ENCODE results near the gene VDAC2.
"Not testable (repeated sequence)": the region's sequence is repeated elsewhere in the genome, so short reads cannot be mapped to it uniquely, and the experiment has no call there.

VDAC2 gene, protein sequence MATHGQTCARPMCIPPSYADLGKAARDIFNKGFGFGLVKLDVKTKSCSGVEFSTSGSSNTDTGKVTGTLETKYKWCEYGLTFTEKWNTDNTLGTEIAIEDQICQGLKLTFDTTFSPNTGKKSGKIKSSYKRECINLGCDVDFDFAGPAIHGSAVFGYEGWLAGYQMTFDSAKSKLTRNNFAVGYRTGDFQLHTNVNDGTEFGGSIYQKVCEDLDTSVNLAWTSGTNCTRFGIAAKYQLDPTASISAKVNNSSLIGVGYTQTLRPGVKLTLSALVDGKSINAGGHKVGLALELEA

DNA sequence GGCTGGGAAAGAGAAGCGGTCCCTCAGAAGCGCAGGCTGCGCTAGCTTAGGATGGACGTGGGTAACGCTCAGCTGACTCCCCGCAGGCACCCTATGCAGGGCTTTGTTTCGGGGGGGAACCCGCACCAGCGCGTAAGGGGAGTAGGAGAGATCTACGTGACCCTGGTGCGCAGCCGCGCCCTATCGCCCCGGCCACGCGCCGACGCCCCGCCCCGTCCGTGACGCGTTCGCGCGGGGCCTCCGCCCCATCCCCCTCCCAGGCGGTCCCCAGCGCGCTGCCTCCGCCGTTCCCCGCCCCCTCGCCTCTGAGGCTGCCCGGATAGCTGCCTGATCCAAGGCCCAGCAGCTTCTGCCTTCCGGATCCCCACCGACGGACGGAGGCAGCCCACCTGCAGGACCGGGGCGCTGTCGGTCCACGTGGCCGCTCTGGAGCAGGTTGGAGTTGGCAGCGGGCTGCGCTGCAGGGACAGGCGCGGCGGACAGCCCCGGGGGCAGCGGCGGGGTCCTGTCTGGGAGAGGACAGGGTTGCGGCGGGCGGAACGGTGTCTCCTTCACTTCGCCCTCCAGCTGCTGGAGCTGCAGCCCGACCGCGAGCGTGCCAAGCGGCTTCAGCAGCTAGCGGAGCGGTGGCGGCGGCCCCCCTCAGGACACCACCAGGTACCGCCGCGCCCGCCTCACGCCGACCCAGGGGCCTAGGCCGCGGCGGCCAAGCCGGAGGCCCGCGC, at the start of gene VDAC2:
TSS of gene VDAC2 (plus strand) at position 515 of the 725 bp plus-strand sequence. CDS start 363 bp downstream, outside the sequence.
- peak; percentile 57 for DNase-seq (ENCODE audit: low read depth, low spot score)

DNA sequence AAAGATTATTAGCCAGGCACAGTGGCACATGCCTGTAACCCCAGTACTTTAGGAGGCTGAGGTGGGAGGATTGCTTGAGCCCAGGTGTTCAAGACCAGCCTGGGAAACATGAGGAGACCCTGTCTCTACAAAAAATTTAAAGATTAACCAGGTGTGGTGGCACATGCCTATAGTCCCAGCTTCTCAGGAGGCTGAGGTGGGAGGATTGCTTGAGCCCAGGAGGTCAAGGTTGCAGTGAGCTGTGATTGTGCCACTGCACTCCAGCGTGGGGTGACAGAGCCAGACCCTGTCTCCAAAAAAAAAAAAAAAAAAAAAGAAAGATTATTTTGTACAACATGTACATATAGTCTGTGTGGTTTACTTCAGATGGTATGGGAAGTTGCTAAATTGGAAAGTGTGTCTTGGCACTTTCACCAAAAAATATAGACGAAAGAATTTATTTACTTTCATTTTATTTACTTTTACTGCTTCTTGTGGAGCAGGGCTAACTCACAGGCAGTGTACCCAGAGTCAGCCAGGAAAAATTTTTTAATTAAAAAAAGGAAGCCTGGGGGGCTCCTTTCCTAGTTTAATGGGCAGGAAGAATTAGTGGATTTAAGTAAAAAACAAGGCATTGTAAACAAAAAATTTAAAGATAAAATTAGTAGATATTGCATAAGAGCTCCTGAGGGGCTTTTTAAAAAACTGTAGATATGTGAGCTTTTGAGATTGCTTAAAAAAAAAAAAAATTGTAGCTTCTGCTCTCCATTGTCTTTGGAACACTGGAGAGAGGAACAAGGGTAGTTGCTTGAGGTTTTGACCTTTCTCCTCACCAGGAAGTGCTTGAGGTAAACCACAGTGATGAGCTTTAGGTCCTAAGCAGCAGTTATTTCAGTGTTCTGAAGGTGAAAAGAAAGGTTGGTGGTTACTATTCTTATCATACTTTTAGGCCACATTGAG, 44.6 kb upstream of the VDAC2 start:
- no peak for DNase-seq (ENCODE audit: low read depth, low spot score)

DNA sequence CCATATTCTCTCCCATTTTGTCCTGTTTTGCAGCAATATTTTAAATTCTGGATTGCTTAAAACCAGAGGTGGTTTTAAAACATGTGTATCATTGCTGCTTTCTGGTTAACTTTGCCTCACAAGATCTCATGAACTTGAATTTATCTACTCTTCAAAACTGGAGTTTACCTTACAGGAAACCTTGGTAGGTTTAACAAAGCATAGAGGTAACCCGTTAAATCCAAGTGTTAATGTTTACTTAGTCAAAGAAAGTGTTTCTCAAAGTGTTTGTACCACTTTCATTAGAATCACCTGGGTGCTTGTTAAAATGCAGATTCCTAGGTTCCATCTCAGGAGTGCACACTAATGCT, 44.0 kb upstream of the VDAC2 start:
- no peak for DNase-seq (ENCODE audit: low read depth, low spot score)

DNA sequence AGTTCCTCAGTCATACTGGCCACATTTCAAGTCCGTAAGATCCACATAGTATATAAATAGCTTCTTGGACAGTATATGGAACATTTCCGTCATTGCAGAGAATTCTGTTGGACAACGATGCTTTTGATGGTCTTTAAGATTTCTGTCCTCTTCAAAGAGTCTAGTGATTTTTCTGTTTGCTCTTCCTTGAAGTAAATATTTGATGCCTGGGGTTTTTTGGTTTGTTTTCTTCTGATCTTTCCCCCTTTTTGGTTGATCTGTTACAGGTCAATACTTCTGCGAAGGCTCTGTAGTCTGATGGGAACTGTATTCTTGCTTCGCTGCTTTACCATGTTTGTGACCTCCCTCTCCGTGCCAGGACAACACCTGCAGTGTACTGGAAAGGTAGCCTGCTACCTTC, 42.3 kb upstream of the VDAC2 start:
- no peak for DNase-seq (ENCODE audit: low read depth, low spot score)

DNA sequence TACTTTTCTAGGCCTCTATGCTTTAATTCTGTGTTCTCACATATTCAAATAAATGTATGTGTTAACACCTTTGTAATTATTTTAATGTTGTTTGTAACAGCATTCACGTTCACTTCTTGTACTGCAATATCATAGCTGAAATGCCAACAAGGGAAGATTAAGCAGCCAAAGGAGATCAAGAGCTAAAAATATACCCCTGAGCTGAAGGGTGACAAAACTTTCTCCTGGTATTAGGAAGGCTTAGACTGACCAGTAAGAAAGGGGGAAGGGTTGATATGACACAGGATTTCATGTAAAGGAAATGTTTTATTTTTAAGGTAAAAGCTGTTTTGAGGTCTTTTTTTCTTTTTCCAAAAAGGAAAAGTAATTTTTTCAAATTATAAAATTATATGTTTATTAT, 40.4 kb upstream of the VDAC2 start:
- no peak for DNase-seq (ENCODE audit: low read depth, low spot score)

DNA sequence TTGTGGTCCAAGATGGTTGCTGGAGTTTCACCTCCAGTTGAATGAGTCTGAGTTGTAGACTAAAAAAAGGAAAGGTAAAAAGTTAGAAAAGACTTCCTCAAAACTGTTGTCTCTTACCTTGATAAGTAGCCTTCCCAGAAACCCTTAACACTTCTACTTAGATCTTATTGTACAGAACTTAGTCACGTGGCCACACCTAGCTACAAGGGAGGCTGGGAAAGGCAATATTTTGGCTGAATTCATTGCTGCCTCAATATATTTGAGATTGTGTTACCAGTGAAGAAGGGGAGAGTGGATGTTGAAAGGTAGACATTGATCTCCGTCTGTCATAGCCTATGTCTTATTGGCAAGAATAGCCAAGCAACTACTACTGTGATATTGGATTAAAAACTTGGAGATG, 35.5 kb upstream of the VDAC2 start:
- no peak for DNase-seq (ENCODE audit: low read depth, low spot score)

DNA sequence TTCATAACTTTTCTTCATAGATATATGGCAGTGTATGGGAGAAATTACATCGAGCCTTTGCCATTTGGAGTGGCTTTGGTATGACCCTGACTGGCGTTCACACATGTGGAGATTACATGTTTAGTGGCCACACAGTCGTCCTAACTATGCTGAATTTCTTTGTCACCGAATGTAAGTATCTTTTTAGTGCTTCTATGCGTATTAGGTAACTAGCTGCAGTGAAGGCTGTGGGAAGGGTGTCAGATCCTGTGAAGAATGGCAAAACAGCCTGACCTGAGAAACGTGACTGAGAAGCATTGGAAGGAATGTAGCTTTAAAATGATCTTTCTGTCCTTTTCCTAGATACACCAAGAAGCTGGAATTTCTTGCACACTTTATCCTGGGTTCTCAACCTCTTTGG, 34.5 kb upstream of the VDAC2 start:
- no peak for DNase-seq (ENCODE audit: low read depth, low spot score)

DNA sequence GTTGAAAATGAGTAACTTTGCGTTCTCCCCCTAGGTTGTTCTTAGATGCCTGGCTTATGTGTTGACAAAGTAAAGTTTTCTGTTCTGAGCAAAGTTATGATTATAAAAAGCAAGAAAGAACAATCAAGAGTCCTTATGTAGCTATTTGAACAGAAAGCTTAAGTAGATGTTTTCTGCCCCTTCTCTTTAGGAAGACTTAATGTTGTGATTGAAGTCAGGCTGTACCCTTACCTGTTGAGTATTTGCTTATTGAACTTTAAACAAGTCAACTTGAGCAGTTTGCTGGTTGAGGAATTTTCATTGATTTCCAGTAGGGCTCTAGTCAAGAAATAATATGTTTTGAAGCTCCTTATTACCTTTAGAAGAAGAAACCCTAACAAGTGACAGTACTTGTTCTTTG, 33.9 kb upstream of the VDAC2 start:
- DNase-seq (ENCODE audit: low read depth, low spot score), result no peak

DNA sequence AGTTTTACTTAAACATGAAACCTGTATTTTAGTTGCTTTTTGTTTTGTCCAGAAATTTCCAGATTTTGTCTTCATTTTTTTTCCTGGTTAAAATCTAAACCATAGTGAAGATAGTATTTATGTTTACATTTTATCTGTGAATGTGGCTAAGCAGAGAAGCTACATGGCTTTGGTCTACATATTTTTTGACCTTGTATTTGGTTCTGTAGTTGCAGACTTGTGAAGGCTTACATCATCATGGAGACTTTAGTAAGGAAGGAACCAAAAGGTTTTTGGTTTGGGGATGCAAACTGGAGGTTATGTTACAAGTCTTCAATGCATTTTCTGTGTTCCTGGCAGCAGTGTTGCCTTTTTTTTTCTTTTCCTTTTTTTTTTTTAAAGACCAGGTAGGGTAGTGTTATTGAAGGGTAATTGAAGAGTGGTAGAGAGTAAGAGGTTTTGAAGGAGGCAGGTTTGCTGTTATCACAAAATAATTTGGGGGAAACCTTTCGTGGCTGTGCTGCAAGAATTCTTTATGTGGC, 30.9 kb upstream of the VDAC2 start:
- no peak for DNase-seq (ENCODE audit: low read depth, low spot score)

DNA sequence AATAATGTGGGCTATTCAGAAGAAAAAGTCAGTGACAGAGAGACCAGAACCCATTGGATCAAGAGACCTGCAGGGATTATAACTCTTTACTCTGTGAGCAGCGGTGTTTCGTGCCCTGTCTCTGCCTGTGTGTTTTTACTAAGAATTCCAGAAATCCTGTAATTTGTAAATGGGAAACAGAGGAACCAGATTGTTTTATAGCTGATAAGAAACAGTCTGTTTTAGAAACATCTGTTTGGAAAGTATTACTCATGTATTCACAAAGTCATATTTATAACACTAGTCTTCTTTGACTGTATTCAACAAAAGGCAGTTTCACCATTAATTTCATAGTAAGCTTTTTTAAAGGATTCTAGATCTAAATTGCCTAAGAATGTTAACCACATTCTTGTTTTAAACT, 30.0 kb upstream of the VDAC2 start:
- DNase-seq (ENCODE audit: low read depth, low spot score), result no peak

DNA sequence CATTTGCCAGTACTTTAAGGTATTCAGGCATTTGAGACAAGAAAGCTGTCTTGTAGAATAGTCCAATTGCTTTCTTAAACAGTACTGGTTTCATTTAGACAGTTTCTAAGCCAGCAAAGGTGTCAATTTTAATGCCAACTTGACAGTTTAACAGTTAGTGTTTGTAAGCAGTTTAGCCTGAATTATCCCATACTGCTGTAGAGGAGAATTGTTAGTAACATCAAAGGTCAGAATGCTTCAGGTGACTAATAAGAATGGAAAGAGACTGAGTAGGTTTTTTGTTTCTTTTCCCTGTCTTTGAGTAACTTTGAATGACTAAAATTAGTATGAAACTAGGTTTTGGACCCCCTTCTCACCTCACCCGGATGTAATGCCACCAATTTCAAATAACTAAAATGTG, 29.5 kb upstream of the VDAC2 start:
- no peak for DNase-seq (ENCODE audit: low read depth, low spot score)

DNA sequence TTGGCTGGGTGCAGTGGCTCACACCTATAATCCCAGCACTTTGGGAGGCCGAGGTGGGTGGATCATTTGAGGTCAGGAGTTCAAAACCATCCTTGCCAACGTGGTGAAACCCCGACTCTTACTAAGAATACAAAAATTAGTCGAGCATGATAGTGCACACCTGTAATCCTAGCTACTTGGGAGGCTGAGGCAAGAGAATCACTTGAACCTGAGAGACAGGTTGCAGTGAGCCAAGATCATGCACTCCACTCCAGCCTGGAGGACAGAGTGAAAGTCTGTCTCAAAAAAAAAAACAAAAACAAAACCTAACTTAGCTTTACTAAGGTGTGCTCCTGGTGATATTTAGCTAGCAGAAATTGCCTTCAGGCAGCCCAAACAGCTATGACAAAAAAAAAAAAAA, 24.3 kb upstream of the VDAC2 start:
- DNase-seq (ENCODE audit: low read depth, low spot score), result no peak

DNA sequence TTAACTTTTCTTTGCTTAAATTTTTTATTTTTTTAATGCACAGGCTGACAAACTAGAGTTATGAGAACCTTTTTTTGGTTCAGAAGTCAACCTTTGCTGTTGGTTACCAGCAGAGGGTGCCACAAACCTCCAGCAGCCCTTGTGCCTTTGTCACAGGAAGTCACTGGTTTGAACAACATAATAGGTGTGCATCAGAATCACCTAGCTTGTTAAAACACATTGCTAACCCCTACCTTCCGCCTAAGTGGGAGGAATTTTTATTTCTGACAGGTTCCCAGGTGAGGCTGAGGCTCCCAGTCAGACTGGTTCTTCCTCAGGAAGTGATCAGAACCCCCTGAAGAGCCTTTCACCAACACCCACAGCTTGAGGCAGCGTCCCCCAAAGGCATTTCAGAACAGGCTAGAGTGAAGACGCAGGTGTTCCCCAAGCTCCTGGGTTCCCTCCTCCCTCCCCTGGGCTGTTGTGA, 22.6 kb upstream of the VDAC2 start:
- DNase-seq (ENCODE audit: low read depth, low spot score), result no peak

DNA sequence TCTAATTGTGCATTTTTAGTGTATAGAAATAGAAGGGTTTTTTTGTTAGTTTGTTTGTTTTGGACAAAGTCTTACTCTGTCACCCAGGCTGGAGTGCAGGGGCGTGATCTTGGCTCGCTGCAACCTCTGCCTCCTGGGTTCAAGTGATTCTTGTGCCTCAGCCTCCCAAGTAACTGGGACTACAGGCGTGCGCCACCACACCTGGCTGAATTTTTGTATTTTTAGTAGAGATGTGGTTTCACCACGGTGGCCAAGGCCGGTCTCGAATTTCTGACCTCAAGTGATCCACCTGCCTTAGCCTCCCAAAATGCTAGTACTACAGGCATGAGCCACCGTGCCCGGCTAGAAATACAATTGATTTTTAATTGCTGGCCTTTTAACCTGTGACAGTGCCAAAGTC, 22.1 kb upstream of the VDAC2 start:
- not testable (repeated sequence) for DNase-seq (ENCODE audit: low read depth, low spot score)

DNA sequence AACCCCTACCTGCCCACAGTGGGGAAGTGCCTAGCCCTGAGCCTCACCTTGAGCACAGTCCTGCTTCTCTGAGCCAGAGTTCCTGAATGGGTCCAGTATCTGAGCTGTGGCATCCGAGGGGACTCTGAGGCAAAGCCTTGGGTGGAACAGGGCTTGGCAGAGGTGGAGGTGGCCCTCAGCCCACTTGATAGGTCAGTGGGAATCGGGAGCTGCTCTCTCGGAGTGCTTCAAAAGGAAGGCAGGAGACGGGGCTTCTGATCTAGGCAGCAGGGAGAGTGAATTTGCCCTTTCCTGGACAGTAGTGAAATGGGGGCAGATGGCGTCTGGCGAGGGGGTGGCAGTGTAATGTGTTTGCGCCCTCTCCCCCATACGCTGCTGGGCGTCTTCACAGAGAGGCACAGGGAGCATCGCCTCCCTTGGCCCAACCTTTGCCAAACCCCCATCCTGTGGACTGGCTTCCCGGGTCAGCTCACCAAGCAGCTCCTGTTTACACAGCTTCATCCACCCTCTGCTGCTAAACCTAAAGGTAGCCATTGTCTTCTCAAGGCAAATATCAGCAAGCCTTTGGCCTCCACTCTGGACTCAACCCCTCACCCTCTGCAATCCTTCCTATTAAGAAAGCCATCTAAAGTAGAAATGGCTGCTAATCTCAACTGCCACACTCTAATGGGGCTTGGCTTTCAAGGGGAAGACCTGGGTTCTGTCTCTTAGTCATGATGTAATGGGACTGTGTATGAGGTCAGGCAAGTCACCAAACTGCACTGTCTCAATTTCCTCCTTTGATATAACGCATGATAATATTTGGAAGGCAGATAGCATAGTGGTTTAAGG, 21.1 kb upstream of the VDAC2 start:
- no peak for DNase-seq (ENCODE audit: low read depth, low spot score)

DNA sequence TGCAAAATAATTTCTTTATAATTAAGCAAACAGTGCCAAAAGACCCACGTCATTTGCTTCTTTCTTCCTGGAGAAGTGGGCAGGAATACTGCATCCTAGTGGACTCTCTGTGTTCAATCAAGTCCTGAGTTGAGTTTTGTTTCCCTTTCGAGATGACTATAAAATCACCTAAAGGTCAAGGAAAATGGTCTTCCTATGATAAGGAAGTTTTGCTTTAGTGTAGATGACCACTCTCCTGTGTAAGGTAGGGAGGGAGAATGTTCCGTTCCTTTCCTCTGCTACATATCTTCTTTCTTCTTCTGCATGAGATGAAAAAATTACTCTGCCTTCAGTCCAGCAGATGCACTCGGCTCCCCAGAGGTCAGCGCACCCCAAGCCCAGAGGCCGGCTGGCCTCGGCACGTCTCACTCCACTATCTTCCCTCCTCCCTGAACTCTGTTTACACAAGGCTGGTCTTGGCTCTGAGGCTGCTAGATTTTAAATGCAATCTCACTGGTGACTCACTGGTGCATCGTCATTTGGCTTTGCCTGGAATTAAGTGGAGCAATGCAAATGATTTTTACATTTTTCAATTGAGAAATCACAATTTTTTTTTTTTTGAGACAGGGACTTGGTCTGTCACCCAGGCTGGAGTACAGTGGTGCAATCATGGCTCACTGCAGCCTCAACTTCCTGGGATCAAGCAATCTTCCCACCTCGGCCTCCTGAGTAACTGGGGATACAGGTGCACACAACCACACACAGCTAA, 18.6 kb upstream of the VDAC2 start:
- DNase-seq (ENCODE audit: low read depth, low spot score), result no peak

DNA sequence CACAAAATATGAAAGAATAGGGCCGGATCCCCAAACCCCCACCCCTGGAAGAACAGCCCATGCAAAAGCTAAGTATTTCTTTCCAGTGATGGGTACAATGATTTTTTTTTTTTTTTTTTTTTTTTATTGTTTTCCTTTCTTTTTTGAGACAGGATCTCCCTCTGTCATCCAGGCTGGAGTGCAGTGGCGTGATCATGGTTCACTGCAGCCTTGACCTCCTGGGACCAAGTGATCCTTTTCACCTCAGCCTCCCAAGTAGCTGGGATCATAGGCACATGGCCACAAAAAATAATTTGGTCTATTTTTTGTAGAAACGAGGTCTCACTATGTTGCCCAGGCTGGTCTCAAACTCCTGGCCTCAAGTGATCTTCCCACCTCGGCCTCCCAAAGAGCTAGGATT, 16.0 kb upstream of the VDAC2 start:
- DNase-seq (ENCODE audit: low read depth, low spot score), result not testable (repeated sequence)

DNA sequence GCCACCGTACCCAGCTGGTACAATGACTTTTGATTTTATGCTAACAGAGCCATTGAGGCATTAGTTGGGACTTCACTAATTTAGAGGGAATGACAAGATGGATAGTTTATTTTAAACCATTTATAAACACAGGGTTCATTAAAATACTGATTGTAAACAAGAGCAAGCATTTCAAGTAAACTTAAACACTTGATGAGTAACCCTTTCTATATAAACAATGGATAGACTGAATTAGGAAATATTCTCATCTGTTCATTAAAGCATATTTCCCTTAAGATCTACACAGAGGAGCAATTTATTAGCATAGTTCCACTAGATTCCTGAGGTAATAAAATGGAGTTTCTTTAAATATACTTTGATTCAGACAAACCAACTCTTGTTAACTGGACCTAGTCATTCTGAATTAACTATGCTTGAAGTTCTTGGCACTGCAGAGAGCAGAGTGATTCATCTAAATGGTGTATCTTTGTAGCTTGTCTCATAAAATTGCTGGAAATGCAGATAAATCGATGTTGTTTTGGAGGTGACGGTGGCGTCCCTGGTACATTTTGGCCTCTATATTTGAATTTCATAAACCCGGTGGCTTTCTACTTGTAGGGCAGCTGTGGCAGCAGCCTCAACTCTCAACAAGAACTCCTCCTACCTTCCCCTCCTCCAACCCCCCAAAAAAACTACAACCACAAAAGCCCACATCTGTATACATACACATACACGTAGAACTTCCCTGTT, 15.4 kb upstream of the VDAC2 start:
- no peak for DNase-seq (ENCODE audit: low read depth, low spot score)

DNA sequence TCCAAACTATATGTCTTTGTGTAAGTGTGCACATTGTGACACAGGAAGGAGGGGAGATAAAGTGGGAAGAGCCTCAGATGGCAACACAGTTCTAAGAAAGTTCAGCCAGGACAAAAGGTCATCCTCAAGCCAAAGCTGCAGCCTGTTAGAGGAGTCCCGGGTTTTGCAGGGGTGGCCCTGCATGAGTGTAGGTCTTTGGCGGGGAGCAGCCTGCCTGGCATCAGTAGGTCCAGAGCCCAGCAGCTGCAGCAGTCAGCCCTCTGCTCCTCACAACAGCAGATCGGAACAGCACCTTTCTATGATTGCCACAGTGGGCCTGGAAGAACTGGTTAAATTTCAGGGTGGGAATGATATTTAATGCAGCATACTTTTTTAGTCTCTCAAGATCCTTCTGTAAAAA, 13.5 kb upstream of the VDAC2 start:
- DNase-seq (ENCODE audit: low read depth, low spot score), result no peak

DNA sequence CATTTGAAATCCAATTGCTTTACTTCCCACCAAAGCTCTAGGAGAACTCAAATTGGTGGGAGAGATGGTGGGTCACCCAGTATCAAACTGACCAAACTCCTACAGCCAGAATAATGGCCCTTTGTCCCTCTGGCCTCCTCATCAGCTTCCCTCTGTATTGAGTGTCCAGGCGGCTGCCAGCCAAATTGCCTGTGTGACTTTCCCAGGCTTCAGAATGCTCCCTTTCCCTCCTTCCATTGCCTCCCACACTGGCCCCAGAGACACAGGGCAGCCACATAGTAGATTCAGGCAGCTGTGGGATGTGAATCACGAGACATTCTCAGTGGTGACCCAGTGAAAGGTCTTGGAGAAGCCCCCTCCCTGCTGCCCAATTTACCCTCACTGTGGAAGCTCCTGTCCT, 12.7 kb upstream of the VDAC2 start:
- no peak for DNase-seq (ENCODE audit: low read depth, low spot score)

Data from smooth muscle cell of the brain vasculature (primary cell).